ENCODE results near the gene ZNF740. TPM values are rescaled to one million over a fixed set of nuclear protein-coding genes. Genes with fewer than 3 reads are reported as not detected.

ZNF740 gene
- total RNA-seq, 2 experiments from 2014 or later, result 34.9 to 42.8 TPM

- Mint-ChIP-seq H3K4me3 (peak overlapping the region; percentile 95), H3K9me3 (peaks cover 2% of the 10 kb centered on the region), H3K4me1 (peaks cover 48% of the 10 kb centered on the region), H3K27ac (peak overlapping the region; percentile 6), H3K36me3 (peaks cover 36% of the 10 kb centered on the region), H3K27me3 (no peaks in the 10 kb centered on the region)
- DNase-seq, result no peak
Measured at GRCh38 chr12:53182903-53183302, 2.4 kb downstream of the ZNF740 start.

- Mint-ChIP-seq H3K27ac (peak overlapping the region; percentile 14), H3K9me3 (peaks cover 2% of the 10 kb centered on the region), H3K4me3 (no peak overlapping the region), H3K36me3 (peaks cover 36% of the 10 kb centered on the region), H3K4me1 (peaks cover 45% of the 10 kb centered on the region), H3K27me3 (no peaks in the 10 kb centered on the region)
- DNase-seq, result no peak
Measured at GRCh38 chr12:53184828-53185227, 4.3 kb downstream of the ZNF740 start.

DNA sequence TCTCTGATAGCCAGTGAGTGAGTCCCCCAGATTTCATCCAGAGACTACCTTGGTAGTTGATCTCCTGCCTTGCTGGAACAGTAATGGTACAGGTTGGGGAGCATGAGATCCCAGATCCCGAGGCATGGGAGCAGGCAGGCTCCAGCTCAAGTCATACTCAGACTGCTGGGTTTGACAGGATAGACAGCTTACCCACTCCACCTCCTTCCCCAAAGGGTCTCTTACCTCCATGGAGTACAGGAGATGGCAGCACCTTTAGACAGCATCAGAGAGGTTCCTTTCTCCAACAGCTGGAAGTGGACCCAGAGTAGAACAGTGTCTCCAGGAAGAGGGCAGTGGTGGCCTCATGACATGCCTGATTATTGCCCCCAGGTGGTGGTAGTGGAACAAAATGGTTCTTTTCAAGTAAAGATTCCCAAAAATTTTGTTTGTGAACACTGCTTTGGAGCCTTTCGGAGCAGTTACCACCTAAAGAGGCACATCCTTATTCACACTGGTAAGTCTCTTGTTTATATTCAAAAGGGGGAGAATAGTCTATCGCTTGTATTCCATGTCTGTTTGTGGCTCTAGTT is 5.1 kb downstream of the ZNF740 start:
- Mint-ChIP-seq H3K4me3 (no peak overlapping the region), H3K27ac (peak overlapping the region; percentile 2), H3K36me3 (peaks cover 36% of the 10 kb centered on the region), H3K9me3 (peaks cover 2% of the 10 kb centered on the region), H3K4me1 (peaks cover 50% of the 10 kb centered on the region), H3K27me3 (no peaks in the 10 kb centered on the region)
- DNase-seq, result no peak

GRCh38 chr12:53186745-53187144 is 6.2 kb downstream of the ZNF740 start:
- Mint-ChIP-seq H3K27ac (no peak overlapping the region), H3K36me3 (peaks cover 30% of the 10 kb centered on the region)

DNA sequence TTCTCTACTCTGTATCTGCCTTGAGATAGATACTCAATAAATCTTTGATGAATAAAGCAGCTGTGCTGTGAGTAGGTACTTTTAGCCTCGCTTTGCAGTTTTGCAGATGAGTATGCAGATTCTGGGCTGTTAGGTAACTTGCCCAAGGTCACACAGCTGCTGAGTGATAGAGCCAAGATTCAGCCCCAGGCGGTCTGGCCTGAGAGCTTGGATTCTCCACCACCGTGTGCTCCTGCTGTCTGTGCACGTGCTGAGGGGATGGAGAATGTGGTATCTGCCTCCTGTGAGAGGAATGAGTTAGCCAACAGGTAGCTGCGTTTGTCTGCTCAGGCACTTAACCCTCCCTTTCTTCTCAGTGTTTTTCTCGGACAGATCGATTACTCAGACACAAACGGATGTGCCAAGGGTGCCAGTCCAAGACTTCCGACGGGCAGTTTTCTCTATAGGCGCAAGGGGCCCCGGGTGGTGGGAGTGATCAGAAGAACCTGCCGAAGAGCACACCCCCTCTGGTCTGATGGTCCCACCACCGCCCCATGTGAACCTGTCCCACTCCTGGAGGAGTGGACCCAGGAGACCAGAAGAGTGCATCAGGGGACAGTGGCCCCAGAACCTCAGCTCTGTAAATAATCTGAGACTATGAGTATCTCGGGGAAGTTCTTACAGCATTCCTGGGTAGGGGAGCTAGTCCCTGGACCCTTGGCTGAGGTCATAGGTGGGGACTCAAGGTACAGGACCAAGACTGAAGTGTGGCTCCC is 6.8 kb downstream of the ZNF740 start:
- Mint-ChIP-seq H3K4me3 (no peak overlapping the region), H3K9me3 (no peaks in the 10 kb centered on the region), H3K27ac (no peak overlapping the region), H3K4me1 (peaks cover 42% of the 10 kb centered on the region), H3K27me3 (no peaks in the 10 kb centered on the region), H3K36me3 (peaks cover 24% of the 10 kb centered on the region)
- no peak for DNase-seq

More at GRCh38 chr12:53186745-53187144, 6.2 kb downstream of the ZNF740 start:
- no peak for DNase-seq
- Mint-ChIP-seq H3K4me3 (no peak overlapping the region), H3K4me1 (peaks cover 47% of the 10 kb centered on the region), H3K27me3 (no peaks in the 10 kb centered on the region), H3K9me3 (peaks cover 2% of the 10 kb centered on the region)

- peak; percentile 60 for DNase-seq
- H3K27me3 Mint-ChIP-seq, result no peaks in the 10 kb centered on the region
- H3K4me1 Mint-ChIP-seq, result peaks cover 20% of the 10 kb centered on the region
- H3K4me3 Mint-ChIP-seq, result no peak overlapping the region
- peaks cover 21% of the 10 kb centered on the region for H3K36me3 Mint-ChIP-seq
- no peaks in the 10 kb centered on the region for H3K9me3 Mint-ChIP-seq
- peak overlapping the region; percentile 60 for H3K27ac Mint-ChIP-seq
Measured at GRCh38 chr12:53190108-53190729, 9.7 kb downstream of the ZNF740 start.

DNA sequence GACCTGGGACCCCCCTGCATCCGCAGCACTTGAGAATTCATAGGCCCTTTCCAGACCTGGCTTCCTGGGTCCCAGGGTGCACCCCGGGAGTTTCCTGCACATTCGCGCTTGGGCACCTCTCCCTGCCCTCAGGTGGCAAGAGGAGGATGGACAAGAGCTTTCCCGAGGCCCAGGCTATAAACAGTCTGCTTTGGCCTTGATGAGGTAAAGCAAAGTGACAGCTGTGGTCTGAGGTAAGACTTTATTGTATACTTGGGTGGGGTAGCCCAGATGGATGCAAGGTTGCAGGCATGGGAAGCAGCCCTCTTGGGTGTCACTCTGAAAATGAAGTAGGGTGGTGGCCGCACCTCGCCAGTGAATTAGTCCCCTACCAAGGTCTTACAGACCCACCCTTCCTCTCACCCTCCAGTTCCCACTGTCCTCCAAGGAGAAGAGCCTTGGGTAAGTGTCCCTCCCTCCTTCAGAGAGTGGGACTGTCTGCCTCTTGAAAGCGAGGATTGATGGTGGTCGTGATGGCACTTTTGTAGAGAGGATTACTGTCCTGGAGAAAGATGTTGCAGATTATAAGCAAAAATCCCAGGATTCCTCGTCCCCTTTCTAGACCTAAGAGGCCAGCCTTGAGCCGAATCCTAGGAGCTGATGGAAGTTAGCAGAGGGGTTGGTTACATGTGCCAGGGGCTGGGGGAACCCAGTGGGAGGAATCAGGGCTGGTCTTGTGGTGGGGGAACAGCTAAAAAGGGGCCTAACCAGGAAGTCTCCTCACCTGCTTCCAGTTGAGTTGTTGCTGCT is 10.8 kb downstream of the ZNF740 start:
- Mint-ChIP-seq H3K36me3 (peaks cover 17% of the 10 kb centered on the region), H3K27me3 (no peaks in the 10 kb centered on the region), H3K4me3 (no peak overlapping the region), H3K4me1 (peaks cover 19% of the 10 kb centered on the region), H3K27ac (no peak overlapping the region), H3K9me3 (no peaks in the 10 kb centered on the region)
- DNase-seq, result no peak

- H3K4me3 Mint-ChIP-seq, result peak overlapping the region; percentile 18
- peaks cover 24% of the 10 kb centered on the region for H3K36me3 Mint-ChIP-seq
- no peaks in the 10 kb centered on the region for H3K27me3 Mint-ChIP-seq
- no peak overlapping the region for H3K27ac Mint-ChIP-seq
- H3K9me3 Mint-ChIP-seq, result no peaks in the 10 kb centered on the region
- H3K4me1 Mint-ChIP-seq, result peaks cover 21% of the 10 kb centered on the region
- no peak for DNase-seq
Measured at GRCh38 chr12:53191885-53192530, 11.5 kb downstream of the ZNF740 start.

- peaks cover 24% of the 10 kb centered on the region for H3K4me1 Mint-ChIP-seq
- H3K27ac Mint-ChIP-seq, result no peak overlapping the region
- no peak for DNase-seq
- H3K36me3 Mint-ChIP-seq, result peaks cover 21% of the 10 kb centered on the region
- no peaks in the 10 kb centered on the region for H3K27me3 Mint-ChIP-seq
- no peaks in the 10 kb centered on the region for H3K9me3 Mint-ChIP-seq
- H3K4me3 Mint-ChIP-seq, result no peak overlapping the region
Measured at GRCh38 chr12:53192531-53193021, 12.1 kb downstream of the ZNF740 start.

DNA sequence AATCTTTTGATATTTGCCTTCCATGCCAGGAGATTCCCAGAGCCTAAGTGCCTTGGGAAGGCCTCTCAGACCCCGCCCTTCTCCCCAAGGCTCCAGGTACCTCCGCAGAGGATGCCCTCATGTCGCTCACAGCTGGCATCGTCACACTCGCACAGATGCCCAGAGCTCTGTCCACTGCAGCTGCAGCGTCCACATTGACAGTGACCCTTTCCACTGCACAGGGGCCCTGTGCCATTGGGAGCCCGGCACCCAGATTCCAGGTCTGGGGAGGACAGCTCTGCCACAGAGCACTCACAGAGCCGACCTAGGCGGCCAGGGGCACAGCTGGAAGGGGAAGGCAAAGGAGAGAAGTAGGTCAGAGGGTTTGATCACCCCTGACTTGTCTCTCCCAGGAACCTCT is 12.5 kb downstream of the ZNF740 start:
- H3K27me3 Mint-ChIP-seq, result no peaks in the 10 kb centered on the region
- no peak overlapping the region for H3K4me3 Mint-ChIP-seq
- H3K27ac Mint-ChIP-seq, result no peak overlapping the region
- peaks cover 23% of the 10 kb centered on the region for H3K36me3 Mint-ChIP-seq
- H3K9me3 Mint-ChIP-seq, result no peaks in the 10 kb centered on the region
- H3K4me1 Mint-ChIP-seq, result peaks cover 26% of the 10 kb centered on the region
- no peak for DNase-seq

GRCh38 chr12:53193985-53194716 is 13.6 kb downstream of the ZNF740 start:
- no peaks in the 10 kb centered on the region for H3K9me3 Mint-ChIP-seq

GRCh38 chr12:53194973-53195372 is 14.5 kb downstream of the ZNF740 start:
- H3K9me3 Mint-ChIP-seq, result no peaks in the 10 kb centered on the region
- H3K4me1 Mint-ChIP-seq, result peaks cover 34% of the 10 kb centered on the region
- no peak for DNase-seq
- no peak overlapping the region for H3K27ac Mint-ChIP-seq
- H3K27me3 Mint-ChIP-seq, result no peaks in the 10 kb centered on the region
- H3K4me3 Mint-ChIP-seq, result no peak overlapping the region
- H3K36me3 Mint-ChIP-seq, result peaks cover 33% of the 10 kb centered on the region

More at GRCh38 chr12:53193985-53194716, 13.6 kb downstream of the ZNF740 start:
- Mint-ChIP-seq H3K27ac (peak overlapping the region; percentile 22), H3K36me3 (peaks cover 28% of the 10 kb centered on the region), H3K27me3 (no peaks in the 10 kb centered on the region), H3K4me1 (peaks cover 35% of the 10 kb centered on the region), H3K4me3 (no peak overlapping the region)
- no peak for DNase-seq

DNA sequence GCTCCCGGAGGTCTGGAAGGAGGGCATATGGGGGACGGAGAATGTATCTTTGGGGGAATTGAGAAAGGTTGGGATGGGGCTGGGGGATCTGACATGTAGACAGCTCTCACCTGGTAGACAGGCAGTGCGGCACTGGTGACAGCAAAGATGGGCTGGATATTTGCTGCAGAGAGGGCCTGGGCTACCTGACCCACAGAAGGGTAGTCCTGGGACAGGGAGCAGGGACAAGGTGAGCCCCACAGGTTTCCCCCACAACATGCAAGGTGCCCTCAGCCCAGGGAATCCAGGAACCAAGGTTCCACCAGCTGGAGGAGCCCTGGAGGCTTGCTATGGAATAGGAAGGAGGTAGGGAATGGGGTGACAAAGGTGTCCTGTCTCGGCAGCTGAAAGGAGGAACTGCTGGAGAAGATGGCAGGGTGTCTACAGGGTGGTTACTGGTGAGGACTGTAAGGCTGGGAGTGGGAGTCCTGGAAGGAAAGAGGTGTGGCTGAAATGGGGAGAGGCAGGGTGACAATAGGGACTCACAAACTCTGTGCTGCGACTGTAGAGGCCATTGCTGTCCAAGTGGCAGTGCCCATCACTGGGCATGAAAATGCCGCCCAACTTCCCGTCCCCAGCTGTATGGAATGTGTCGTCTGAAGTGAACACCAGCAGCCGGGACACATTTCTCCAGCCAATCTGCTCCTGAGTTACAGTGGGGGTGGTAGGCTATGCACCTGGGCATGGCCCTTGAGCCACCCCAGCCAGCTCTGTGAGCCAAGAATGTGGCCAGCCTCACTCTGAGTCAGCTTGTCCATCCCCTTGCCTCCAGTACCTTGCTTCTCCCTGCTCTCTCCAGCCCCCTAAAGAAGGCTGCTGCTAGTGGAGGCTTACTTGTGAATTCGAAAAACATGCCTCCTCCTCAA is 15.2 kb downstream of the ZNF740 start:
- Mint-ChIP-seq H3K4me3 (no peak overlapping the region), H3K4me1 (peaks cover 36% of the 10 kb centered on the region), H3K36me3 (peaks cover 40% of the 10 kb centered on the region), H3K27me3 (no peaks in the 10 kb centered on the region), H3K27ac (no peak overlapping the region), H3K9me3 (no peaks in the 10 kb centered on the region)
- no peak for DNase-seq
